ENCODE results near the gene NPRL2.

Gene NPRL2

DNA sequence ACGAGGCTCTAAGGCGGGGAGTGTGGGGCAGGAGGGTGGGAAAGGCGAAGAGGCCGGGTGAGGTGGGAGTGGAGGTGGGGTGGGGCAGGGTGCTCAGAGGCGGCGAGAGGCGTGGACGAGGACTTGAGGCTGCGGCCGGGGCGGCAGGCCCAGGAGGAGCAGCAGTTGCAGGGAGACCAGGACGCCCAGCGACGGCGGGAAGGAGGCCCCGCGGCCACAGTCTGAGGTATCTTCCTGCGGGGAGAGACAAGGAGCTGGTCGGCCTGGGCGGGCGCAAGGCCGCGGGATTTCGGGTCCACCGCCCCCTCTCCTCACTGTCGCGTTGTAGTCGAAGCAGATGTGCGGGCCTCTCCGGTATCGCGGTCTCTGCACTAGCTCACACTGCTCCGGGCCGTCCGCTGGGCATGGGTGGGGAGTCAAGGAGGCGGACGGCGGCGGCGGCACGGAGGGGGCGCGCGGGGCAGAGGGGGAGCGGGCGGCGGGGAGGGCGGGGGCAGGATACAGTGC is 14.1 kb upstream of the NPRL2 start:
- TF ChIP-seq TEAD4 (IDR thresholded peaks at IDR 0.05), result no peak
- no peak for TF ChIP-seq TCF12 (IDR thresholded peaks at IDR 0.05; ENCODE audit: low read depth)
- TF ChIP-seq ZBTB7A (IDR thresholded peaks at IDR 0.05; ENCODE audit: low read depth), result no peak
- TF ChIP-seq, protein P1, sequence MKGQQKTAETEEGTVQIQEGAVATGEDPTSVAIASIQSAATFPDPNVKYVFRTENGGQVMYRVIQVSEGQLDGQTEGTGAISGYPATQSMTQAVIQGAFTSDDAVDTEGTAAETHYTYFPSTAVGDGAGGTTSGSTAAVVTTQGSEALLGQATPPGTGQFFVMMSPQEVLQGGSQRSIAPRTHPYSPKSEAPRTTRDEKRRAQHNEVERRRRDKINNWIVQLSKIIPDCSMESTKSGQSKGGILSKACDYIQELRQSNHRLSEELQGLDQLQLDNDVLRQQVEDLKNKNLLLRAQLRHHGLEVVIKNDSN (IDR thresholded peaks at IDR 0.05), result no peak
- no peak for TF ChIP-seq FOXM1 (IDR thresholded peaks at IDR 0.05; ENCODE audit: borderline replicate concordance, low read depth)
- no peak for TF ChIP-seq RAD21 (IDR thresholded peaks at IDR 0.05; ENCODE audit: low read depth)
- TF ChIP-seq CEBPB (IDR thresholded peaks at IDR 0.05), result no peak
- TF ChIP-seq, protein P2, sequence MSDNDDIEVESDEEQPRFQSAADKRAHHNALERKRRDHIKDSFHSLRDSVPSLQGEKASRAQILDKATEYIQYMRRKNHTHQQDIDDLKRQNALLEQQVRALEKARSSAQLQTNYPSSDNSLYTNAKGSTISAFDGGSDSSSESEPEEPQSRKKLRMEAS (IDR thresholded peaks at IDR 0.05), result no peak
- no peak for TF ChIP-seq CREB1 (IDR thresholded peaks at IDR 0.05; ENCODE audit: low read depth)
- no peak for TF ChIP-seq YY1 (IDR thresholded peaks at IDR 0.05; ENCODE audit: low read depth)
- no peak for TF ChIP-seq TAF1 (IDR thresholded peaks at IDR 0.05; ENCODE audit: low read depth)
- no peak for TF ChIP-seq EP300 (IDR thresholded peaks at IDR 0.05; ENCODE audit: borderline replicate concordance)
- no peak for TF ChIP-seq EGR1 (IDR thresholded peaks at IDR 0.05)
- TF ChIP-seq NFIC (IDR thresholded peaks at IDR 0.05), result no peak
- TF ChIP-seq, protein P3, sequence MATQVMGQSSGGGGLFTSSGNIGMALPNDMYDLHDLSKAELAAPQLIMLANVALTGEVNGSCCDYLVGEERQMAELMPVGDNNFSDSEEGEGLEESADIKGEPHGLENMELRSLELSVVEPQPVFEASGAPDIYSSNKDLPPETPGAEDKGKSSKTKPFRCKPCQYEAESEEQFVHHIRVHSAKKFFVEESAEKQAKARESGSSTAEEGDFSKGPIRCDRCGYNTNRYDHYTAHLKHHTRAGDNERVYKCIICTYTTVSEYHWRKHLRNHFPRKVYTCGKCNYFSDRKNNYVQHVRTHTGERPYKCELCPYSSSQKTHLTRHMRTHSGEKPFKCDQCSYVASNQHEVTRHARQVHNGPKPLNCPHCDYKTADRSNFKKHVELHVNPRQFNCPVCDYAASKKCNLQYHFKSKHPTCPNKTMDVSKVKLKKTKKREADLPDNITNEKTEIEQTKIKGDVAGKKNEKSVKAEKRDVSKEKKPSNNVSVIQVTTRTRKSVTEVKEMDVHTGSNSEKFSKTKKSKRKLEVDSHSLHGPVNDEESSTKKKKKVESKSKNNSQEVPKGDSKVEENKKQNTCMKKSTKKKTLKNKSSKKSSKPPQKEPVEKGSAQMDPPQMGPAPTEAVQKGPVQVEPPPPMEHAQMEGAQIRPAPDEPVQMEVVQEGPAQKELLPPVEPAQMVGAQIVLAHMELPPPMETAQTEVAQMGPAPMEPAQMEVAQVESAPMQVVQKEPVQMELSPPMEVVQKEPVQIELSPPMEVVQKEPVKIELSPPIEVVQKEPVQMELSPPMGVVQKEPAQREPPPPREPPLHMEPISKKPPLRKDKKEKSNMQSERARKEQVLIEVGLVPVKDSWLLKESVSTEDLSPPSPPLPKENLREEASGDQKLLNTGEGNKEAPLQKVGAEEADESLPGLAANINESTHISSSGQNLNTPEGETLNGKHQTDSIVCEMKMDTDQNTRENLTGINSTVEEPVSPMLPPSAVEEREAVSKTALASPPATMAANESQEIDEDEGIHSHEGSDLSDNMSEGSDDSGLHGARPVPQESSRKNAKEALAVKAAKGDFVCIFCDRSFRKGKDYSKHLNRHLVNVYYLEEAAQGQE (IDR thresholded peaks at IDR 0.05; ENCODE audit: low read depth), result no peak

DNA sequence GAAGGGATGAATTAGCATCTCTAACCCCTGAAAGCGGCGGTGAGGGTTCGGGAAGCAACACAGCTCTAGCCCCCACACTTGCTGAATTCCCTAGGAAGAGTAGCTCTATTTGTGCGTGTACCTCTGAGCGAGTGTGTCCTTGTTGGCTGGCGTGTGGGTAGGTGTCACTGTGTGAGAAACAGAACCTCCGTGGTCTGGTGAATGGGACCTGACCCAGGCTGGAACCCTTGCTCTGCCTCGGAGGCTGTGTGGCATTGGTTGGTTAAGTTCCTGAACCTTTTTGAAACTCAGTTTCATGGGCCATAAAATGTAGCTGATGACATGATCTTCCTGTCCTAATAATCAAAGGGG is 9.2 kb upstream of the NPRL2 start:
- no peak; the same call in 1 of the 2 replicates for TF ChIP-seq TCF12 (IDR thresholded peaks at IDR 0.05; ENCODE audit: low read depth)
- TF ChIP-seq EGR1 (IDR thresholded peaks at IDR 0.05), result no peak
- no peak for TF ChIP-seq FOXM1 (IDR thresholded peaks at IDR 0.05; ENCODE audit: borderline replicate concordance, low read depth)
- TF ChIP-seq, protein P3 (IDR thresholded peaks at IDR 0.05; ENCODE audit: low read depth), result no peak
- no peak for TF ChIP-seq ZBTB7A (IDR thresholded peaks at IDR 0.05; ENCODE audit: low read depth)
- TF ChIP-seq TAF1 (IDR thresholded peaks at IDR 0.05; ENCODE audit: low read depth), result no peak
- no peak for TF ChIP-seq TEAD4 (IDR thresholded peaks at IDR 0.05)
- TF ChIP-seq EP300 (IDR thresholded peaks at IDR 0.05; ENCODE audit: borderline replicate concordance), result no peak
- TF ChIP-seq CREB1 (IDR thresholded peaks at IDR 0.05; ENCODE audit: low read depth), result no peak
- TF ChIP-seq, protein P1 (IDR thresholded peaks at IDR 0.05), result no peak

DNA sequence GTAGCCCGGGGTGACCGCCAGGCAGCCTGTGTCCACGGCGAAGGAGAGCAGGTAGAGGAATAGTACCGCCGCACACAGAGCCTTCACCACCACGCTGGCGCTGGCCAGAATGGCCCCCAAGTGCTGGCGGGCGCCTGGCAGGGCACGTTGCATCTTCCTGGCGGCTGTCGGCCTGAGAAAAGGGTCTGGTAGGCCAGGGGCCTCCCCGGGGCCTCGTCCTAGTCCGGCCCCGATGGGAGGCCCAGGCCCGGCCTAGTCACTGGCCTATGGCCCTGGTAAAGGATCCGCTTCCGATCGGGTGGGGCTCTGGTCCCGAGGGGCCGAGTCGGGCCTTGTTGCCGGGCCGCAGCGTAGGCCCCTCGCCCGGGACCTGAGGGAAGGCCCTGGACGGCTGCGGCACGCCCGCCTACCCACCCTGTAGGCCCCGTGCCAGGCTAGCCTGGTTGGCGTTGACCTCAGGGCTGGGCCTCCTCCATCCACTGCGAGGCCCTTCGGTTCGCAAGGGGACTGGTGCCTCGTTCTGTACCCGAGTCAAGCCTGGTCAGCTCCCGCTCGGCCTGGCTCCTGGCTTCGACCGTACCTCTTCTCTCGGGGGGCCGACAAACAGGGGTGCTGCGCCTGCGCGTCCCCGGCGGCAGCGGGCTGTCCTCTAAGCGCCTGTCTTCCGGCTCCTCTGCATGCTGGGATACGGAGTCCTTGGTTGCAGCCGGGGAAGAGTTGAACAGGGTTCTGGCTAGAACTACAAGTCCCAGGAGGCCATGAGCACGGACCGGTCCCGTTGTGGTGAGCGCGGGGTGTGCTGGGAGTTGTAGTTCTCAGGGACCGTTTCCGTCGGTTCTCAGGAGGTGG is 8.6 kb upstream of the NPRL2 start, which contains the start of gene TMEM115:
Gene TMEM115 (minus strand): TSS at position 611 of the 849 bp plus-strand sequence. CDS start 458 bp downstream, at position 153.
- TF ChIP-seq ZBTB7A (IDR thresholded peaks at IDR 0.05; ENCODE audit: low read depth) (no peak), EGR1 (IDR thresholded peaks at IDR 0.05) (no peak), RAD21 (IDR thresholded peaks at IDR 0.05; ENCODE audit: low read depth) (no peak), FOXM1 (IDR thresholded peaks at IDR 0.05; ENCODE audit: borderline replicate concordance, low read depth) (no peak), NFIC (IDR thresholded peaks at IDR 0.05) (0 out of 2 replicates have a peak, but pooled peaks have one; percentile 5), CREB1 (IDR thresholded peaks at IDR 0.05; ENCODE audit: low read depth) (0 out of 2 replicates have a peak, but pooled peaks have one; percentile 62), CEBPB (IDR thresholded peaks at IDR 0.05) (no peak), TEAD4 (IDR thresholded peaks at IDR 0.05) (no peak), TCF12 (IDR thresholded peaks at IDR 0.05; ENCODE audit: low read depth) (peak; percentile 77; the same call in 1 of the 2 replicates), TAF1 (IDR thresholded peaks at IDR 0.05; ENCODE audit: low read depth) (peak; percentile 62; the same call in 1 of the 2 replicates), YY1 (IDR thresholded peaks at IDR 0.05; ENCODE audit: low read depth) (peak; percentile 78; the same call in 1 of the 2 replicates), EP300 (IDR thresholded peaks at IDR 0.05; ENCODE audit: borderline replicate concordance) (no peak)
- TF ChIP-seq, protein P2 (IDR thresholded peaks at IDR 0.05), result peak; percentile 48; the same call in 1 of the 2 replicates
- TF ChIP-seq, protein P3 (IDR thresholded peaks at IDR 0.05; ENCODE audit: low read depth), result no peak
- TF ChIP-seq, protein P1 (IDR thresholded peaks at IDR 0.05), result peak; percentile 62

Measured in Ishikawa (cell line).